HepG2 (cell line): Measurements from ENCODE around the gene SLC7A8. TPM values are rescaled to one million over a fixed set of nuclear protein-coding genes. Genes with fewer than 3 reads are reported as not detected.

Source experiments
- BHLHE40 ChIP-seq: IDR thresholded peaks from 2 replicates; pipeline ENCODE4 v1.6.1; 2011; ENCODE audit warnings: low read length, improper control_type of control experiment
- CBFB ChIP-seq: sonication (generic); formaldehyde crosslinking; IDR thresholded peaks from 2 replicates; pipeline ENCODE4 v1.4.0; 2020; ENCODE audit warnings: missing genetic modification reagents
- CHCHD3 ChIP-seq: sonication (generic); formaldehyde crosslinking; IDR thresholded peaks from 2 replicates; pipeline ENCODE4 v1.8.0; 2022; ENCODE audit warnings: mild to moderate bottlenecking, missing genetic modification reagents, moderate library complexity
- FOXJ3 ChIP-seq: sonication (generic); formaldehyde crosslinking; IDR thresholded peaks from 2 replicates; pipeline ENCODE4 v1.4.0; 2020; ENCODE audit warnings: missing genetic modification reagents, mild to moderate bottlenecking, borderline replicate concordance
- HOXA3 ChIP-seq: sonication (generic); formaldehyde crosslinking; IDR thresholded peaks from 2 replicates; pipeline ENCODE4 v1.5.0; 2020; ENCODE audit warnings: missing genetic modification reagents
- KDM5A ChIP-seq: fragments of 200-600 bp; sonication (generic); IDR thresholded peaks from 2 replicates; pipeline ENCODE4 v1.7.0; 2018; ENCODE audit warnings: antibody characterized with exemption, mild to moderate bottlenecking, low read length, borderline replicate concordance
- MXI1 ChIP-seq: IDR thresholded peaks from 3 replicates; pipeline ENCODE4 v1.6.1; 2012; ENCODE audit warnings: low read depth, low read length, inconsistent platforms, borderline replicate concordance
- MYNN ChIP-seq: sonication (generic); formaldehyde crosslinking; IDR thresholded peaks from 2 replicates; pipeline ENCODE4 v1.4.0; 2020; ENCODE audit warnings: mild to moderate bottlenecking, low read depth, missing genetic modification reagents
- NR2F1 ChIP-seq, 2 experiments: fragments of 450-650 bp in 1 of 2; formaldehyde crosslinking in 1 of 2; IDR thresholded peaks; 2 replicates each; pipeline versions ENCODE4 v1.5.0 to v1.6.1; 2016 to 2020; ENCODE audit warnings: mild to moderate bottlenecking in 1 of 2, missing compliant biosample characterization in 1 of 2, missing genetic modification reagents in 1 of 2, moderate library complexity in 1 of 2
- RFX1 ChIP-seq: fragments of 450-650 bp; IDR thresholded peaks from 2 replicates; pipeline ENCODE4 v1.6.1; 2017
- SIX4 ChIP-seq: sonication (generic); formaldehyde crosslinking; IDR thresholded peaks from 2 replicates; pipeline ENCODE4 v1.4.0; 2020; ENCODE audit warnings: missing genetic modification reagents
- TCF7L2 ChIP-seq: IDR thresholded peaks from 2 replicates; pipeline ENCODE4 v1.6.1; 2011; ENCODE audit warnings: mild to moderate bottlenecking, low read depth, low read length, moderate library complexity
- WIZ ChIP-seq: sonication (generic); formaldehyde crosslinking; IDR thresholded peaks from 2 replicates; pipeline ENCODE4 v1.5.1; 2020; ENCODE audit warnings: mild to moderate bottlenecking, missing genetic modification reagents
- ZBTB1 ChIP-seq: sonication (generic); formaldehyde crosslinking; IDR thresholded peaks from 2 replicates; pipeline ENCODE4 v1.4.0; 2020; ENCODE audit warnings: missing genetic modification reagents, borderline replicate concordance
- ZBTB7A ChIP-seq: sonication (generic); formaldehyde crosslinking; IDR thresholded peaks from 2 replicates; pipeline ENCODE4 v1.8.0; 2022; ENCODE audit warnings: mild to moderate bottlenecking, missing genetic modification reagents
- ZNF234 ChIP-seq: sonication (generic); formaldehyde crosslinking; conservative IDR thresholded peaks from 2 replicates; pipeline ENCODE4 v1.5.1; 2020; ENCODE audit warnings: mild to moderate bottlenecking, missing genetic modification reagents
- ZNF746 ChIP-seq: sonication (generic); formaldehyde crosslinking; IDR thresholded peaks from 2 replicates; pipeline ENCODE4 v1.8.0; 2022; ENCODE audit warnings: mild to moderate bottlenecking, missing genetic modification reagents
- polyA plus RNA-seq, 8 experiments: library from polyadenylated mRNA; depleted of rRNA in 3 of 8; stranded (reverse) in 7 of 8; unstranded in 1 of 8; fragments of >200 nt; fragmentation: Illumina TruSeq in 4 of 8; extraction: Trizol in 4 of 8; gene quantifications; 2 replicates each; pipeline versions ENCODE4 v1.2.1 to v1.2.3, GENCODE V29; 2011 to 2016; ENCODE audit warnings: low read depth in 4 of 8, missing spikeins in 1 of 8, mixed read lengths in 1 of 8; ENCODE audit not compliant: insufficient read depth in 1 of 8
- total RNA-seq, 5 experiments: library from RNA; depleted of rRNA; stranded (reverse); fragments of >200 nt; fragmentation: Illumina TruSeq; extraction: Trizol; gene quantifications; 2 replicates each; pipeline ENCODE4 v1.2.3, GENCODE V29; 2016; ENCODE audit warnings: low read depth in 1 of 5
- TF ChIP-seq, protein P1 (sequence below): sonication (generic); formaldehyde crosslinking; IDR thresholded peaks from 2 replicates; pipeline ENCODE4 v1.5.1; 2020; ENCODE audit warnings: missing genetic modification reagents, mild to moderate bottlenecking, borderline replicate concordance
- TF ChIP-seq, protein P2 (sequence below): sonication (generic); formaldehyde crosslinking; IDR thresholded peaks from 2 replicates; pipeline ENCODE4 v1.4.0; 2020; ENCODE audit warnings: missing genetic modification reagents
- TF ChIP-seq, protein P3 (sequence below): sonication (generic); formaldehyde crosslinking; IDR thresholded peaks from 2 replicates; pipeline ENCODE4 v1.5.0; 2020; ENCODE audit warnings: mild to moderate bottlenecking, low read depth, missing genetic modification reagents, borderline replicate concordance
- TF ChIP-seq, protein P4 (sequence below): sonication (generic); formaldehyde crosslinking; IDR thresholded peaks from 2 replicates; pipeline ENCODE4 v1.4.0; 2020; ENCODE audit warnings: mild to moderate bottlenecking, missing genetic modification reagents

SLC7A8 gene
- total and polyA plus RNA-seq, 2 of the 13 experiments (the other 11 are each of a cell fraction or from before 2014, with no cell fraction given), result 0.25 TPM; not detected in 1

DNA sequence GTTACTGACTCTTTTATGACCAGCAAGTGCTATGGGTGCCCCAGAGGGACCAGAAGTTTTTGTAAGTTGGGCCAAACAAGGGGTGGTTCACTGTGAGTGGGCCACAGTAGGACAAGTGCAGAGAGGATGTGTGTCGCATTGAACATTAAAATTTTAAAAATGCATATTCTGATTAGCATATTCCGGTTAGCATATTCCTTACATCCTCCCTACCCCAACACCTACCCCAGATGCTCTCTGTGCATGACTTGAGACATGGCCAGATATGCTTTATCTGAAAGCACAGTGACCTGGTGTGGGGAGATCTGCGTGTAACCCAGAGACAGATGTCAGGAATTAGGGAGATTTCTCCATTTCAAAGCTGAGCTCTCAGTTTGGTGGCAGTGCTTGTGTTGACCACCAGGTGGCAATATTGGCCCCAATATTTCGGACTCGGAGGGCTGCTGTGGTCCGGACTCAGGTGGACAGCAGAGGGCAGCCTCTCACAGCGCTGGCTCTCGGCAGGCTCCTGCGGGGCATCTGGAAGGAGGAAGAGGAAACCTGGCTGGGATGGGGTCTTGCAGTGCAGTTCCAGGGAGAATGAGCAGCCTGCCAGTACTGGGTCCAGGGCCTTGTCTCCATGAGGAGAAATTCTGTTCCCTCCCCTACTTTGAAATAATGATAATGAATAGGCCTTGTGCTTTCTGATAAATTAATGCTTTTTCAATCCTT lies 62.8 kb downstream of the SLC7A8 start (continued):
- TF ChIP-seq CHCHD3 (CRISPR knock-in tag) (peak; percentile 33; the same call in 1 of the 2 replicates), MXI1 (peak; percentile 50; the same call in 1 of the 3 replicates), HOXA3 (CRISPR knock-in tag) (peak; percentile 78; the same call in 1 of the 2 replicates), CBFB (CRISPR knock-in tag) (peak; percentile 92), WIZ (CRISPR knock-in tag) (no peak), ZBTB1 (CRISPR knock-in tag) (no peak), ZNF746 (CRISPR knock-in tag) (no peak), TCF7L2 (no peak), ZBTB7A (no peak), ZNF234 (CRISPR knock-in tag) (no peak), FOXJ3 (CRISPR knock-in tag) (no peak), MYNN (CRISPR knock-in tag) (peak; percentile 70; the same call in 1 of the 2 replicates), RFX1 (no peak), BHLHE40 (peak; percentile 39; the same call in 1 of the 2 replicates), KDM5A (no peak), SIX4 (CRISPR knock-in tag) (peak; percentile 78; the same call in 1 of the 2 replicates), NR2F1 (CRISPR knock-in tag; IDR thresholded peaks at IDR 0.05) (no peak)
- TF ChIP-seq, protein P1, sequence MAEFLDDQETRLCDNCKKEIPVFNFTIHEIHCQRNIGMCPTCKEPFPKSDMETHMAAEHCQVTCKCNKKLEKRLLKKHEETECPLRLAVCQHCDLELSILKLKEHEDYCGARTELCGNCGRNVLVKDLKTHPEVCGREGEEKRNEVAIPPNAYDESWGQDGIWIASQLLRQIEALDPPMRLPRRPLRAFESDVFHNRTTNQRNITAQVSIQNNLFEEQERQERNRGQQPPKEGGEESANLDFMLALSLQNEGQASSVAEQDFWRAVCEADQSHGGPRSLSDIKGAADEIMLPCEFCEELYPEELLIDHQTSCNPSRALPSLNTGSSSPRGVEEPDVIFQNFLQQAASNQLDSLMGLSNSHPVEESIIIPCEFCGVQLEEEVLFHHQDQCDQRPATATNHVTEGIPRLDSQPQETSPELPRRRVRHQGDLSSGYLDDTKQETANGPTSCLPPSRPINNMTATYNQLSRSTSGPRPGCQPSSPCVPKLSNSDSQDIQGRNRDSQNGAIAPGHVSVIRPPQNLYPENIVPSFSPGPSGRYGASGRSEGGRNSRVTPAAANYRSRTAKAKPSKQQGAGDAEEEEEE (CRISPR knock-in tag), result peak; percentile 18; the same call in 1 of the 2 replicates
- TF ChIP-seq, protein P2, sequence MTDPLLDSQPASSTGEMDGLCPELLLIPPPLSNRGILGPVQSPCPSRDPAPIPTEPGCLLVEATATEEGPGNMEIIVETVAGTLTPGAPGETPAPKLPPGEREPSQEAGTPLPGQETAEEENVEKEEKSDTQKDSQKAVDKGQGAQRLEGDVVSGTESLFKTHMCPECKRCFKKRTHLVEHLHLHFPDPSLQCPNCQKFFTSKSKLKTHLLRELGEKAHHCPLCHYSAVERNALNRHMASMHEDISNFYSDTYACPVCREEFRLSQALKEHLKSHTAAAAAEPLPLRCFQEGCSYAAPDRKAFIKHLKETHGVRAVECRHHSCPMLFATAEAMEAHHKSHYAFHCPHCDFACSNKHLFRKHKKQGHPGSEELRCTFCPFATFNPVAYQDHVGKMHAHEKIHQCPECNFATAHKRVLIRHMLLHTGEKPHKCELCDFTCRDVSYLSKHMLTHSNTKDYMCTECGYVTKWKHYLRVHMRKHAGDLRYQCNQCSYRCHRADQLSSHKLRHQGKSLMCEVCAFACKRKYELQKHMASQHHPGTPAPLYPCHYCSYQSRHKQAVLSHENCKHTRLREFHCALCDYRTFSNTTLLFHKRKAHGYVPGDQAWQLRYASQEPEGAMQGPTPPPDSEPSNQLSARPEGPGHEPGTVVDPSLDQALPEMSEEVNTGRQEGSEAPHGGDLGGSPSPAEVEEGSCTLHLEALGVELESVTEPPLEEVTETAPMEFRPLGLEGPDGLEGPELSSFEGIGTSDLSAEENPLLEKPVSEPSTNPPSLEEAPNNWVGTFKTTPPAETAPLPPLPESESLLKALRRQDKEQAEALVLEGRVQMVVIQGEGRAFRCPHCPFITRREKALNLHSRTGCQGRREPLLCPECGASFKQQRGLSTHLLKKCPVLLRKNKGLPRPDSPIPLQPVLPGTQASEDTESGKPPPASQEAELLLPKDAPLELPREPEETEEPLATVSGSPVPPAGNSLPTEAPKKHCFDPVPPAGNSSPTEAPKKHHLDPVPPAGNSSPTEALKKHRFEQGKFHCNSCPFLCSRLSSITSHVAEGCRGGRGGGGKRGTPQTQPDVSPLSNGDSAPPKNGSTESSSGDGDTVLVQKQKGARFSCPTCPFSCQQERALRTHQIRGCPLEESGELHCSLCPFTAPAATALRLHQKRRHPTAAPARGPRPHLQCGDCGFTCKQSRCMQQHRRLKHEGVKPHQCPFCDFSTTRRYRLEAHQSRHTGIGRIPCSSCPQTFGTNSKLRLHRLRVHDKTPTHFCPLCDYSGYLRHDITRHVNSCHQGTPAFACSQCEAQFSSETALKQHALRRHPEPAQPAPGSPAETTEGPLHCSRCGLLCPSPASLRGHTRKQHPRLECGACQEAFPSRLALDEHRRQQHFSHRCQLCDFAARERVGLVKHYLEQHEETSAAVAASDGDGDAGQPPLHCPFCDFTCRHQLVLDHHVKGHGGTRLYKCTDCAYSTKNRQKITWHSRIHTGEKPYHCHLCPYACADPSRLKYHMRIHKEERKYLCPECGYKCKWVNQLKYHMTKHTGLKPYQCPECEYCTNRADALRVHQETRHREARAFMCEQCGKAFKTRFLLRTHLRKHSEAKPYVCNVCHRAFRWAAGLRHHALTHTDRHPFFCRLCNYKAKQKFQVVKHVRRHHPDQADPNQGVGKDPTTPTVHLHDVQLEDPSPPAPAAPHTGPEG (CRISPR knock-in tag), result no peak
- TF ChIP-seq, protein P3, sequence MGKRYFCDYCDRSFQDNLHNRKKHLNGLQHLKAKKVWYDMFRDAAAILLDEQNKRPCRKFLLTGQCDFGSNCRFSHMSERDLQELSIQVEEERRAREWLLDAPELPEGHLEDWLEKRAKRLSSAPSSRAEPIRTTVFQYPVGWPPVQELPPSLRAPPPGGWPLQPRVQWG (CRISPR knock-in tag), result no peak
- TF ChIP-seq, protein P4, sequence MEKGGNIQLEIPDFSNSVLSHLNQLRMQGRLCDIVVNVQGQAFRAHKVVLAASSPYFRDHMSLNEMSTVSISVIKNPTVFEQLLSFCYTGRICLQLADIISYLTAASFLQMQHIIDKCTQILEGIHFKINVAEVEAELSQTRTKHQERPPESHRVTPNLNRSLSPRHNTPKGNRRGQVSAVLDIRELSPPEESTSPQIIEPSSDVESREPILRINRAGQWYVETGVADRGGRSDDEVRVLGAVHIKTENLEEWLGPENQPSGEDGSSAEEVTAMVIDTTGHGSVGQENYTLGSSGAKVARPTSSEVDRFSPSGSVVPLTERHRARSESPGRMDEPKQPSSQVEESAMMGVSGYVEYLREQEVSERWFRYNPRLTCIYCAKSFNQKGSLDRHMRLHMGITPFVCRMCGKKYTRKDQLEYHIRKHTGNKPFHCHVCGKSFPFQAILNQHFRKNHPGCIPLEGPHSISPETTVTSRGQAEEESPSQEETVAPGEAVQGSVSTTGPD (CRISPR knock-in tag), result no peak
